SK-N-SH (cell line): ENCODE data around the gene PRSS58. TPM values are rescaled to one million over a fixed set of nuclear protein-coding genes. Genes with fewer than 3 reads are reported as not detected.

Source experiments
- CTCF ChIA-PET: fragments of 300-600, 350-600 bp; formaldehyde crosslinking; extraction: SDS; loops from one replicate; lab custom pipeline; 2021; lab: Yijun Ruan, JAX
- POLR2A ChIA-PET: fragments of 350-600 bp; sonication (Branson Sonifier 250); formaldehyde crosslinking; extraction: SDS; loops from one replicate; lab custom pipeline; 2020; ENCODE audit warnings: antibody characterized with exemption, inconsistent platforms; lab: Yijun Ruan, JAX
- DNase-seq: peaks from one replicate; pipeline ENCODE4 v3.0.0; 2012
- H2AFZ ChIP-seq: fragments of 200-600 bp; sonication (generic); 2 replicates; pipeline ENCODE4 v1.8.1; 2016; ENCODE audit warnings: antibody characterized with exemption, mild to moderate bottlenecking, low read depth
- H3F3A ChIP-seq: fragments of 200-600 bp; sonication (generic); replicated peaks from 2 replicates; pipeline ENCODE3; 2016; ENCODE audit warnings: antibody characterized with exemption, mild to moderate bottlenecking; ENCODE audit not compliant: insufficient read depth
- H3K27ac ChIP-seq, 2 experiments: fragments of 200-500 bp in 1 of 2; fragments of 200-600 bp in 1 of 2; sonication (Bioruptor generic) in 1 of 2; sonication (generic), shearing (Covaris generic) in 1 of 2; 2 replicates each; pipeline versions ENCODE4 v1.5.1 to v1.6.1; 2014 to 2016; ENCODE audit warnings: low read depth in 2 of 2, inconsistent platforms in 1 of 2, low read length in 1 of 2, mild to moderate bottlenecking in 1 of 2, mixed read lengths in 1 of 2
- H3K27me3 ChIP-seq: fragments of 200-600 bp; sonication (generic), shearing (Covaris generic); 2 replicates; pipeline ENCODE4 v1.6.1; 2016; ENCODE audit warnings: mixed run types; ENCODE audit not compliant: insufficient read depth
- H3K36me3 ChIP-seq, 2 experiments: fragments of 200-500 bp in 1 of 2; fragments of 200-600 bp in 1 of 2; sonication (Bioruptor generic) in 1 of 2; sonication (generic) in 1 of 2; replicated peaks in 1 of 2; 2 replicates each; pipeline versions ENCODE3 to v1.5.1; 2014 to 2016; ENCODE audit warnings: low read length in 1 of 2, mild to moderate bottlenecking in 1 of 2; ENCODE audit not compliant: insufficient read depth in 2 of 2, control insufficient read depth in 1 of 2
- H3K4me1 ChIP-seq, 2 experiments: fragments of 200-500 bp in 1 of 2; fragments of 200-600 bp in 1 of 2; sonication (Bioruptor generic) in 1 of 2; sonication (generic), shearing (Covaris generic) in 1 of 2; 2 replicates each; pipeline versions ENCODE4 v1.5.1 to v1.6.1; 2014 to 2016; ENCODE audit warnings: low read depth in 1 of 2, low read length in 1 of 2, mixed run types in 1 of 2; ENCODE audit not compliant: insufficient read depth in 2 of 2, control insufficient read depth in 1 of 2
- H3K4me2 ChIP-seq: fragments of 200-600 bp; sonication (generic), shearing (Covaris generic); 2 replicates; pipeline ENCODE4 v1.6.1; 2017; ENCODE audit warnings: mixed run types
- H3K4me3 ChIP-seq, 2 experiments: fragments of 200-500 bp in 1 of 2; fragments of 200-600 bp in 1 of 2; sonication (Bioruptor generic) in 1 of 2; sonication (generic), shearing (Covaris generic) in 1 of 2; 2 replicates each; pipeline versions ENCODE4 v1.5.1 to v1.8.1; 2014 to 2016; ENCODE audit warnings: low read depth in 2 of 2, inconsistent platforms in 1 of 2, low read length in 1 of 2, mild to moderate bottlenecking in 1 of 2, mixed read lengths in 1 of 2, moderate library complexity in 1 of 2
- H3K79me2 ChIP-seq: fragments of 200-600 bp; sonication (generic); 2 replicates; pipeline ENCODE4 v1.8.1; 2017; ENCODE audit warnings: mild to moderate bottlenecking; ENCODE audit not compliant: insufficient read depth
- H3K9ac ChIP-seq: fragments of 200-600 bp; sonication (generic); 2 replicates; pipeline ENCODE4 v1.6.1; 2017; ENCODE audit warnings: mixed run types
- H3K9me2 ChIP-seq: fragments of 200-600 bp; sonication (generic); 2 replicates; pipeline ENCODE4 v1.6.1; 2017; ENCODE audit warnings: mixed run types
- H3K9me3 ChIP-seq: fragments of 200-600 bp; sonication (generic); 2 replicates; pipeline ENCODE4 v1.6.1; 2017; ENCODE audit warnings: mixed run types, mild to moderate bottlenecking, moderate library complexity
- H4K20me1 ChIP-seq: fragments of 200-600 bp; sonication (generic); 2 replicates; pipeline ENCODE4 v1.6.1; 2017; ENCODE audit warnings: mild to moderate bottlenecking, mixed run types; ENCODE audit not compliant: insufficient read depth
- CTCF ChIP-seq: fragments of 200-600 bp; sonication (generic); IDR thresholded peaks from 2 replicates; pipeline ENCODE4 v1.6.1; 2017; ENCODE audit warnings: antibody characterized with exemption, mild to moderate bottlenecking, moderate library complexity
- EZH2phosphoT487 ChIP-seq: fragments of 200-600 bp; sonication (generic); IDR thresholded peaks from 2 replicates; pipeline ENCODE4 v1.6.1; 2017; ENCODE audit warnings: low read depth, mixed run types, mild to moderate bottlenecking, antibody characterized with exemption, moderate library complexity, borderline replicate concordance
- FOXJ3 ChIP-seq: sonication (generic); formaldehyde crosslinking; IDR thresholded peaks from 2 replicates; pipeline ENCODE4 v1.5.1; 2020; ENCODE audit warnings: mild to moderate bottlenecking, missing genetic modification reagents
- GATA2 ChIP-seq: sonication (generic); formaldehyde crosslinking; IDR thresholded peaks from 2 replicates; pipeline ENCODE4 v1.5.0; 2020; ENCODE audit warnings: mild to moderate bottlenecking, missing genetic modification reagents
- IRF3 ChIP-seq: fragments of 150-350 bp; IDR thresholded peaks from 2 replicates; pipeline ENCODE4 v1.6.1; 2016; ENCODE audit warnings: mild to moderate bottlenecking, low read depth, low read length
- JUND ChIP-seq: IDR thresholded peaks from 2 replicates; pipeline ENCODE4 v1.4.0; 2012
- NFIC ChIP-seq: IDR thresholded peaks from 2 replicates; pipeline ENCODE4 v1.4.0; 2012; ENCODE audit warnings: borderline replicate concordance
- RFX5 ChIP-seq: IDR thresholded peaks from 2 replicates; pipeline ENCODE4 v1.6.1; 2012; ENCODE audit warnings: mild to moderate bottlenecking, improper control_type of control experiment, low read length
- polyA plus RNA-seq, 3 experiments: library from polyadenylated mRNA; depleted of rRNA; stranded (reverse); fragments of >200 nt; gene quantifications; 2 replicates each; pipeline ENCODE4 v1.2.3, GENCODE V29; 2012
- TF ChIP-seq, protein P1 (sequence below): IDR thresholded peaks from 2 replicates; pipeline ENCODE4 v1.6.1; 2012; ENCODE audit warnings: mild to moderate bottlenecking, low read depth, low read length, moderate library complexity
- TF ChIP-seq, protein P2 (sequence below): IDR thresholded peaks from 2 replicates; pipeline ENCODE4; 2012

PRSS58 gene
- polyA plus RNA-seq, 1 of the 3 experiments (the other 2 are of a cell fraction) = not detected

DNA sequence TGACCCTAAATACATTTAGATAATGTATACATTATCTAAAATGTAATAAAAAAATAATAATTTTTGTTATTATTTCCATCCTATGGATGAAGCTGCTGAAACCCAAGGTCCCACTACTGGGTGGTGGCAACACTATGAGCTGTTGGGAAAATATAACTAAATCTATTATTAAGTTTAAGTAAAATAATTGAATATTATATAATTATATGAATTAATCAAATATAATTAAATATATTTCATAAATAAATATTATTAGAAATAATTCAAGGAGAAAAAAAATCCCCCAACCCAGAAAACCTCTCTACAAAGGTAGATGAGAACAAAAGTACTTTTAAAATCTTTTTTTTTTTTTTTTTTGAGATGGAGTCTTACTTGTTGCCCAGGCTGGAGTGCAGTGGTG lies 7.9 kb downstream of the PRSS58 start:
- POLR2A ChIA-PET = no interaction called here
- Histone ChIP-seq H3K4me3 (no peak overlapping the region), H3F3A (no peaks in the 10 kb centered on the region), H2AFZ (no peak overlapping the region), H3K9ac (no peak overlapping the region), H3K9me2 (no peaks in the 10 kb centered on the region), H3K36me3 (no peaks in the 10 kb centered on the region), H3K4me2 (no peak overlapping the region), H3K9me3 (no peaks in the 10 kb centered on the region), H3K27ac (no peak overlapping the region), H3K79me2 (no peaks in the 10 kb centered on the region), H4K20me1 (no peaks in the 10 kb centered on the region), H3K4me1 (no peaks in the 10 kb centered on the region), H3K27me3 (peaks cover 24% of the 10 kb centered on the region; the same call in 1 of the 2 replicates)
- DNase-seq = no peak
- CTCF ChIA-PET = interaction anchor here (0.9 to 1.5 kb wide), 2 partner anchors 18 to 274 kb away, joined by 4 read pairs; no protein-coding TSS in a partner anchor
- TF ChIP-seq, protein P1, sequence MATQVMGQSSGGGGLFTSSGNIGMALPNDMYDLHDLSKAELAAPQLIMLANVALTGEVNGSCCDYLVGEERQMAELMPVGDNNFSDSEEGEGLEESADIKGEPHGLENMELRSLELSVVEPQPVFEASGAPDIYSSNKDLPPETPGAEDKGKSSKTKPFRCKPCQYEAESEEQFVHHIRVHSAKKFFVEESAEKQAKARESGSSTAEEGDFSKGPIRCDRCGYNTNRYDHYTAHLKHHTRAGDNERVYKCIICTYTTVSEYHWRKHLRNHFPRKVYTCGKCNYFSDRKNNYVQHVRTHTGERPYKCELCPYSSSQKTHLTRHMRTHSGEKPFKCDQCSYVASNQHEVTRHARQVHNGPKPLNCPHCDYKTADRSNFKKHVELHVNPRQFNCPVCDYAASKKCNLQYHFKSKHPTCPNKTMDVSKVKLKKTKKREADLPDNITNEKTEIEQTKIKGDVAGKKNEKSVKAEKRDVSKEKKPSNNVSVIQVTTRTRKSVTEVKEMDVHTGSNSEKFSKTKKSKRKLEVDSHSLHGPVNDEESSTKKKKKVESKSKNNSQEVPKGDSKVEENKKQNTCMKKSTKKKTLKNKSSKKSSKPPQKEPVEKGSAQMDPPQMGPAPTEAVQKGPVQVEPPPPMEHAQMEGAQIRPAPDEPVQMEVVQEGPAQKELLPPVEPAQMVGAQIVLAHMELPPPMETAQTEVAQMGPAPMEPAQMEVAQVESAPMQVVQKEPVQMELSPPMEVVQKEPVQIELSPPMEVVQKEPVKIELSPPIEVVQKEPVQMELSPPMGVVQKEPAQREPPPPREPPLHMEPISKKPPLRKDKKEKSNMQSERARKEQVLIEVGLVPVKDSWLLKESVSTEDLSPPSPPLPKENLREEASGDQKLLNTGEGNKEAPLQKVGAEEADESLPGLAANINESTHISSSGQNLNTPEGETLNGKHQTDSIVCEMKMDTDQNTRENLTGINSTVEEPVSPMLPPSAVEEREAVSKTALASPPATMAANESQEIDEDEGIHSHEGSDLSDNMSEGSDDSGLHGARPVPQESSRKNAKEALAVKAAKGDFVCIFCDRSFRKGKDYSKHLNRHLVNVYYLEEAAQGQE = no peak
- TF ChIP-seq IRF3 (no peak), CTCF (no peak), GATA2 (no peak), RFX5 (no peak), JUND (no peak), EZH2phosphoT487 (no peak), FOXJ3 (no peak), NFIC (no peak)
- TF ChIP-seq, protein P2, sequence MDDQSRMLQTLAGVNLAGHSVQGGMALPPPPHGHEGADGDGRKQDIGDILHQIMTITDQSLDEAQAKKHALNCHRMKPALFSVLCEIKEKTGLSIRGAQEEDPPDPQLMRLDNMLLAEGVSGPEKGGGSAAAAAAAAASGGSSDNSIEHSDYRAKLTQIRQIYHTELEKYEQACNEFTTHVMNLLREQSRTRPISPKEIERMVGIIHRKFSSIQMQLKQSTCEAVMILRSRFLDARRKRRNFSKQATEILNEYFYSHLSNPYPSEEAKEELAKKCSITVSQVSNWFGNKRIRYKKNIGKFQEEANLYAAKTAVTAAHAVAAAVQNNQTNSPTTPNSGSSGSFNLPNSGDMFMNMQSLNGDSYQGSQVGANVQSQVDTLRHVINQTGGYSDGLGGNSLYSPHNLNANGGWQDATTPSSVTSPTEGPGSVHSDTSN = no peak
